Testis (tissue), 2 donors: ENCODE measurements around the gene OR12D2.

Source experiments
- POLR2A ChIP-seq: fragments of 450-650 bp; IDR thresholded peaks from one replicate; pipeline ENCODE4 v1.6.1; 2017; ENCODE audit warnings: antibody characterized with exemption, mild to moderate bottlenecking, moderate library complexity
- TF ChIP-seq, protein P1 (sequence below), 3 experiments: fragments of 450-650 bp in 2 of 3; fragments of 200-600 bp in 1 of 3; sonication (generic) in 1 of 3; IDR thresholded peaks; one replicate each; pipeline ENCODE4 v1.5.1; 2016 to 2019; ENCODE audit warnings: antibody characterized with exemption in 3 of 3, mild to moderate bottlenecking in 2 of 3, moderate library complexity in 1 of 3

DNA sequence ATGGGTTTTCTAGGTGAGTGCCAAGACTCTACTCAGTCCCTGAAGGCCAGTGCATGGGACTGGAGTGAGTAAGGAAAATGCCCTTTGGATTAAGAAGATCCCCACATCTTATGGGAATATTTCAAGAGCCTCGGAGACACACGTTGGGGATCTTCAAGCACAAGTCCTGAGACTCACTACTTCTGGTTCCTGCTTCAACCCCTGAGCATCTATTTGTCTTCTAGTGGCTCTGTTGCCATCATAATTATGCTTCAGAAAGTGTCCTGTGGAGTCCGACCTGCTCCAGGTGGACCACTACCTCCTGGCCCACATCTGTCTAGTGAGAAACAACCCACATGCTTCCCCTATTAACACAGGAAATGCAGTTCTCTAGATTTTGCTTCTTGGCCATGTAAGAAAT, 26.7 kb upstream of the OR12D2 start, which contains the start of gene OR5V1:
- TF ChIP-seq, protein P1, sequence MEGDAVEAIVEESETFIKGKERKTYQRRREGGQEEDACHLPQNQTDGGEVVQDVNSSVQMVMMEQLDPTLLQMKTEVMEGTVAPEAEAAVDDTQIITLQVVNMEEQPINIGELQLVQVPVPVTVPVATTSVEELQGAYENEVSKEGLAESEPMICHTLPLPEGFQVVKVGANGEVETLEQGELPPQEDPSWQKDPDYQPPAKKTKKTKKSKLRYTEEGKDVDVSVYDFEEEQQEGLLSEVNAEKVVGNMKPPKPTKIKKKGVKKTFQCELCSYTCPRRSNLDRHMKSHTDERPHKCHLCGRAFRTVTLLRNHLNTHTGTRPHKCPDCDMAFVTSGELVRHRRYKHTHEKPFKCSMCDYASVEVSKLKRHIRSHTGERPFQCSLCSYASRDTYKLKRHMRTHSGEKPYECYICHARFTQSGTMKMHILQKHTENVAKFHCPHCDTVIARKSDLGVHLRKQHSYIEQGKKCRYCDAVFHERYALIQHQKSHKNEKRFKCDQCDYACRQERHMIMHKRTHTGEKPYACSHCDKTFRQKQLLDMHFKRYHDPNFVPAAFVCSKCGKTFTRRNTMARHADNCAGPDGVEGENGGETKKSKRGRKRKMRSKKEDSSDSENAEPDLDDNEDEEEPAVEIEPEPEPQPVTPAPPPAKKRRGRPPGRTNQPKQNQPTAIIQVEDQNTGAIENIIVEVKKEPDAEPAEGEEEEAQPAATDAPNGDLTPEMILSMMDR (IDR thresholded peaks at IDR 0.05), result no peak
- no peak for TF ChIP-seq POLR2A
